K562 (cell line): ENCODE results near the gene CATSPER4. TPM values are rescaled to one million over a fixed set of nuclear protein-coding genes. Genes with fewer than 3 reads are reported as not detected.
A peak's percentile ranks its signal among the peaks of the same experiment; 100 is the strongest.

Source experiments
- ATAC-seq: fragments of 200-7000 bp; cut with Tn5 transposase; 3 replicates; pipeline ENCODE4 v1.9.1; 2020; ENCODE audit warnings: moderate library complexity
- BruUV-seq: library from RNA; stranded (reverse); fragments of 400-500 nt; replicated peaks from 2 replicates; lab custom pipeline; 2021; lab: Mats Ljungman, UMichigan
- CTCF ChIA-PET: fragments of 300-600 bp; formaldehyde crosslinking; extraction: SDS; loops from one replicate; lab custom pipeline; 2021; ENCODE audit warnings: low intra/inter-chr PET ratio; lab: Yijun Ruan, JAX
- POLR2A ChIA-PET: fragments of 300-600, 350-650 bp; sonication (Branson Sonifier 250); formaldehyde crosslinking; extraction: SDS; loops from one replicate; lab custom pipeline; 2021; ENCODE audit warnings: antibody characterized with exemption, inconsistent platforms; lab: Yijun Ruan, JAX
- DNase-seq, 4 experiments: peaks; one replicate each; pipeline versions ENCODE4 v3.0.0 to v3.0.0-alpha.2; 2011 to 2018; ENCODE audit warnings: low spot score in 3 of 4, mixed read lengths in 3 of 4; ENCODE audit errors: extremely low read depth in 1 of 4
- FAIRE-seq: peaks from 2 replicates; lab custom pipeline; 2011; peaks lifted over from hg19 to GRCh38; lab: Jason Lieb, UNC
- H2AFZ ChIP-seq: 2 replicates; pipeline ENCODE4 v1.6.0; 2011; ENCODE audit warnings: low read depth, low read length, control low read depth, inconsistent platforms
- H3K27ac ChIP-seq: fragments of 200-600 bp; 3 replicates; pipeline ENCODE4 v1.8.0; 2011; ENCODE audit warnings: low read depth, mild to moderate bottlenecking, control low read depth, inconsistent platforms, low read length, moderate library complexity, mixed read lengths; ENCODE audit errors: extremely low read depth
- H3K27me3 ChIP-seq, 2 experiments: fragments of 300-600 bp in 1 of 2; 2 replicates in 1 of 2; 3 replicates in 1 of 2; pipeline versions ENCODE4 v1.6.0 to v1.8.0; 2011; ENCODE audit warnings: inconsistent platforms in 2 of 2, low read length in 2 of 2, mild to moderate bottlenecking in 1 of 2, mixed read lengths in 1 of 2, moderate library complexity in 1 of 2; ENCODE audit not compliant: control insufficient read depth in 2 of 2, insufficient read depth in 2 of 2
- H3K36me3 ChIP-seq: fragments of 300-600 bp; 3 replicates; pipeline ENCODE4 v1.8.0; 2011; ENCODE audit warnings: mild to moderate bottlenecking, low read length, inconsistent platforms; ENCODE audit not compliant: control insufficient read depth, insufficient read depth
- H3K4me1 ChIP-seq, 2 experiments: fragments of 200-600 bp in 1 of 2; replicated peaks in 1 of 2; 2 replicates in 1 of 2; 3 replicates in 1 of 2; pipeline versions ENCODE4 v1.5.1 to v1.8.0; 2011; ENCODE audit warnings: inconsistent platforms in 2 of 2, low read length in 2 of 2, mild to moderate bottlenecking in 1 of 2, mixed read lengths in 1 of 2, moderate library complexity in 1 of 2; ENCODE audit not compliant: control insufficient read depth in 2 of 2, insufficient read depth in 2 of 2
- H3K4me2 ChIP-seq: 2 replicates; pipeline ENCODE4 v1.6.1; 2011; ENCODE audit warnings: low read length, control low read depth, inconsistent platforms, mixed read lengths; ENCODE audit not compliant: insufficient read depth
- H3K4me3 ChIP-seq: fragments of 200-600 bp; sonication (generic), shearing (Covaris generic); 2 replicates; pipeline ENCODE4 v1.5.1; 2016; ENCODE audit warnings: control low read depth, inconsistent platforms
- H3K79me2 ChIP-seq: fragments of 200-600 bp; 3 replicates; pipeline ENCODE4 v1.8.0; 2011; ENCODE audit warnings: low read length, inconsistent platforms; ENCODE audit not compliant: control insufficient read depth, insufficient read depth
- H3K9ac ChIP-seq, 2 experiments: 2 replicates each; pipeline versions ENCODE4 v1.6.0 to v1.6.1; 2011; ENCODE audit warnings: low read depth in 2 of 2, low read length in 2 of 2, control low read depth in 1 of 2, inconsistent platforms in 1 of 2, mild to moderate bottlenecking in 1 of 2, mixed read lengths in 1 of 2; ENCODE audit not compliant: insufficient read depth in 1 of 2
- H3K9me1 ChIP-seq: one replicate; pipeline ENCODE4 v1.6.0; 2011; ENCODE audit warnings: inconsistent platforms, mild to moderate bottlenecking, low read length, moderate library complexity; ENCODE audit not compliant: control insufficient read depth, insufficient read depth
- H3K9me3 ChIP-seq: replicated peaks from 2 replicates; pipeline ENCODE4 v1.5.1; 2011; ENCODE audit warnings: low read depth, low read length, inconsistent platforms; ENCODE audit not compliant: control insufficient read depth, insufficient read depth
- H4K20me1 ChIP-seq: replicated peaks from 2 replicates; pipeline ENCODE4 v1.6.1; 2011; ENCODE audit warnings: low read length, inconsistent platforms, mixed read lengths; ENCODE audit not compliant: control insufficient read depth, insufficient read depth
- SRF ChIP-seq, 2 experiments: fragments of 250-450, 450-650 bp in 1 of 2; sonication (Bioruptor Pico) in 1 of 2; sonication (generic) in 1 of 2; formaldehyde crosslinking; IDR thresholded peaks; 2 replicates each; pipeline versions ENCODE4 v1.5.0 to v1.5.1; 2020 to 2022; ENCODE audit warnings: mild to moderate bottlenecking in 1 of 2, missing genetic modification reagents in 1 of 2
- WGBS: fragments of 100-300 bp; shearing (Covaris generic); methylation state at CpG from one replicate; pipeline ENCODE4 v1.1.6; 2016; ENCODE audit warnings: low coverage, mixed read lengths; ENCODE audit not compliant: insufficient coverage; ENCODE audit errors: missing lambda C conversion rate; 5-methylcytosine and 5-hydroxymethylcytosine counted together
- in situ Hi-C: fragments of 300-500 bp; cut with MboI; formaldehyde crosslinking; loops from 4 replicates; pipeline ENCODE4 v1.15.0; 2018; ENCODE audit warnings: inconsistent platforms, mixed read lengths
- intact Hi-C: fragments of 100-400 bp; cut with micrococcal nuclease; formaldehyde crosslinking; loops from 2 replicates; pipeline ENCODE4 v1.14.2; 2022
- polyA plus RNA-seq, 8 experiments: library from polyadenylated mRNA; depleted of rRNA in 4 of 8; stranded (reverse) in 5 of 8; unstranded in 3 of 8; fragments of >200 nt; fragmentation: Nextera tagmentation in 2 of 8; fragmentation: Illumina TruSeq in 1 of 8; extraction: Ambion mirVana in 2 of 8; extraction: Trizol in 1 of 8; gene quantifications; 2 replicates each; pipeline versions ENCODE4 v1.2.1 to v1.2.3, GENCODE V29; 2011 to 2014; ENCODE audit warnings: inconsistent platforms in 1 of 8, missing spikeins in 1 of 8
- total RNA-seq, 7 experiments: library from RNA; depleted of rRNA in 6 of 7; stranded (reverse); fragments of >200 nt in 6 of 7; fragmentation: Illumina TruSeq in 2 of 7; extraction: Trizol in 2 of 7; gene quantifications; 2 replicates each; pipeline versions ENCODE4 v1.2.1 to v1.2.3, GENCODE V29; 2011 to 2021; ENCODE audit warnings: low replicate concordance in 1 of 7
- TF ChIP-seq, protein P1 (sequence below): sonication (generic); formaldehyde crosslinking; IDR thresholded peaks from 2 replicates; pipeline ENCODE4 v1.8.1; 2023; ENCODE audit warnings: mild to moderate bottlenecking, missing genetic modification reagents

CATSPER4 gene
- total and polyA plus RNA-seq, 9 of the 15 experiments (the other 6 are each of a cell fraction or from before 2014, with no cell fraction given) = 0.04 to 0.13 TPM; not detected in 7

- BruUV-seq = no TSS peak
- in situ Hi-C loops (no loop called here), intact Hi-C loops (loop anchor here (10.0 kb wide), 1 partner anchor 209 kb away; no protein-coding TSS in a partner anchor)
- Histone ChIP-seq H3K27ac (no peak overlapping the region), H3K4me2 (no peak overlapping the region), H3K9me1 (peaks cover 4% of the 10 kb centered on the region), H3K9me3 (no peaks in the 10 kb centered on the region), H3K36me3 (peaks cover 17% of the 10 kb centered on the region; the same call in 1 of the 3 replicates), H4K20me1 (no peaks in the 10 kb centered on the region), H3K4me3 (no peak overlapping the region), H3K27me3 (no peaks in the 10 kb centered on the region), H3K79me2 (peaks cover 14% of the 10 kb centered on the region), H2AFZ (no peak overlapping the region), H3K4me1 (peaks cover 32 to 41% of the 10 kb centered on the region in 2 experiments), H3K9ac (no peak overlapping the region)
- ChIA-PET CTCF (no interaction called here), POLR2A (interaction anchor here (0.9 kb wide), 1 partner anchor 15 kb away, joined by 3 read pairs; no protein-coding TSS in a partner anchor)
- no peak for DNase-seq
- TF ChIP-seq, protein P1, sequence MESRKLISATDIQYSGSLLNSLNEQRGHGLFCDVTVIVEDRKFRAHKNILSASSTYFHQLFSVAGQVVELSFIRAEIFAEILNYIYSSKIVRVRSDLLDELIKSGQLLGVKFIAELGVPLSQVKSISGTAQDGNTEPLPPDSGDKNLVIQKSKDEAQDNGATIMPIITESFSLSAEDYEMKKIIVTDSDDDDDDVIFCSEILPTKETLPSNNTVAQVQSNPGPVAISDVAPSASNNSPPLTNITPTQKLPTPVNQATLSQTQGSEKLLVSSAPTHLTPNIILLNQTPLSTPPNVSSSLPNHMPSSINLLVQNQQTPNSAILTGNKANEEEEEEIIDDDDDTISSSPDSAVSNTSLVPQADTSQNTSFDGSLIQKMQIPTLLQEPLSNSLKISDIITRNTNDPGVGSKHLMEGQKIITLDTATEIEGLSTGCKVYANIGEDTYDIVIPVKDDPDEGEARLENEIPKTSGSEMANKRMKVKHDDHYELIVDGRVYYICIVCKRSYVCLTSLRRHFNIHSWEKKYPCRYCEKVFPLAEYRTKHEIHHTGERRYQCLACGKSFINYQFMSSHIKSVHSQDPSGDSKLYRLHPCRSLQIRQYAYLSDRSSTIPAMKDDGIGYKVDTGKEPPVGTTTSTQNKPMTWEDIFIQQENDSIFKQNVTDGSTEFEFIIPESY = 0 out of 2 replicates have a peak, but pooled peaks have one; percentile 37
- TF ChIP-seq SRF (CRISPR knock-in tag; IDR thresholded peaks at IDR 0.05) = no peak
- 78% methylated on average over 3 of the region's 8 CpGs for WGBS
- no peak for ATAC-seq
- no peak for FAIRE-seq
These were observed 15.1 kb upstream of the CATSPER4 start for GRCh38 chr1:26175346-26175745.
